Epithelial cell of esophagus (primary cell): ENCODE results near the gene RASD2.

Experiments used
- DNase-seq: peaks from one replicate; pipeline ENCODE4 v3.0.0; 2010; ENCODE audit warnings: low read depth
- H3K4me3 ChIP-seq: 2 replicates; pipeline ENCODE4 v1.5.1; 2011; ENCODE audit warnings: mild to moderate bottlenecking, low read length, control low read depth
- TF ChIP-seq, protein P1 (sequence below): IDR thresholded peaks from 2 replicates; pipeline ENCODE4 v1.5.1; 2011; ENCODE audit warnings: low read depth, mild to moderate bottlenecking, low read length, control low read depth, inconsistent platforms; ENCODE audit not compliant: insufficient read depth; ENCODE audit errors: missing control alignments

The RASD2 gene

DNA sequence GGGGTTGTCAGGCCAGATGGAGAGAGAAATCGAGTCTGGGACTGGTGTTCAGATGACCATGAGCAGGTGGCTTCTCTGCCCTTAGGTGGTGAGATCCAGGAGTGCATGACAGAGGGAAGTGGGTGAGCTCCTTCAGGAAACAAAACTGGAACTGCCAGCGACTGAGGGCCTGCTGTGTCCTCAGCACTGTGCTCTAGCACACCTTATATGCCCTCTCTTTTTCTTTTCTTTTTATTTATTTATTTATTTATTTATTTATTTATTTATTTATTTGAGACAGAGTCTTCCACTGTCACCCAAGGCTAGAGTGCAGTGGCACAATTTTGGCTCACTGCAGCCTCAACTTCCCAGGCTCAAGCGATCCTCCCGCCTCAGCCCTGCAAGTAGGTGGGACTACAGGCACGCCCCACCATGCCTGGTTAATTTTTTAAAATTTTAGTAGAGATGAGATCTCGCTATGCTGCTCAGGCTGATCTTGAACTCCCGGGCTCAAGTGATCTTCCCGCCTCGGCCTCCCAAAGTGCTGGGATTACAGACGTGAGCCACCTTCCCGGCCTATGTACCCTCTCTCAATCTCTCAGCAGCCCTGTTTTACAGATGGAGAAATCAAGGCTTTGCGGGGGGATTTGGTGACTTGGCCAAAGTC lies 14.8 kb upstream of the RASD2 start:
- H3K4me3 ChIP-seq = no peak overlapping the region
- TF ChIP-seq, protein P1, sequence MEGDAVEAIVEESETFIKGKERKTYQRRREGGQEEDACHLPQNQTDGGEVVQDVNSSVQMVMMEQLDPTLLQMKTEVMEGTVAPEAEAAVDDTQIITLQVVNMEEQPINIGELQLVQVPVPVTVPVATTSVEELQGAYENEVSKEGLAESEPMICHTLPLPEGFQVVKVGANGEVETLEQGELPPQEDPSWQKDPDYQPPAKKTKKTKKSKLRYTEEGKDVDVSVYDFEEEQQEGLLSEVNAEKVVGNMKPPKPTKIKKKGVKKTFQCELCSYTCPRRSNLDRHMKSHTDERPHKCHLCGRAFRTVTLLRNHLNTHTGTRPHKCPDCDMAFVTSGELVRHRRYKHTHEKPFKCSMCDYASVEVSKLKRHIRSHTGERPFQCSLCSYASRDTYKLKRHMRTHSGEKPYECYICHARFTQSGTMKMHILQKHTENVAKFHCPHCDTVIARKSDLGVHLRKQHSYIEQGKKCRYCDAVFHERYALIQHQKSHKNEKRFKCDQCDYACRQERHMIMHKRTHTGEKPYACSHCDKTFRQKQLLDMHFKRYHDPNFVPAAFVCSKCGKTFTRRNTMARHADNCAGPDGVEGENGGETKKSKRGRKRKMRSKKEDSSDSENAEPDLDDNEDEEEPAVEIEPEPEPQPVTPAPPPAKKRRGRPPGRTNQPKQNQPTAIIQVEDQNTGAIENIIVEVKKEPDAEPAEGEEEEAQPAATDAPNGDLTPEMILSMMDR = no peak
- no peak for DNase-seq

DNA sequence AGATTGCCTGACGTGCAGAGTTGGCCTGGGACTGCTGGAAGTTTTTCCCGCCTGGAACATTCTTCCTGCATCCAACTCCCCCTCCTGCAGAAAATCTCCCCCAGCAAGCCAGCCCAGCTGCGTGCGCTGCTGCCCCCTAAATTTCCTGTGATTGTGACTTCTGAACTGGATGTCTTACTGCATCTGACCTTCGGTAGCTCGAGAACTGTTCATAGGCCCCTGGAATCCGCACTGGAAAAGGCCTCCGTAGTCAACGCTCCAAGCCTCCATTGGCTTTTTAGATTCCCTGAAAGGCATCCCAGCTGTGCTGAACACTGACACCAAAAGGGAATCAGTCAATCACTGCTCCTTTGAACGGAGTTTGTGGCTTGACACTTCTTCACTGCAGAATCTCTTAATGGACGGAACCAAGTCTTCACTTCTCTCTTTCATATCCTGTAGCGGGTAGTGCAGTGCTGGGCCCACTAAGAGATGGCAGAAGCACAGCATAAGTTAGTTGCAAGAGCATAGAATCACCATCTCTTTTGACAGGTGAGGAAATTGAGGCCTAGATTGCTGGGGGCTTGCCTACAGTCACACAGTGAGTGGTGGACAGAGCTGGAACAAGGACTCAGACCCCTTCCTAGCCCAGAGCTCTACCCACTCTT lies 14.2 kb upstream of the RASD2 start:
- DNase-seq = no peak
- TF ChIP-seq, protein P1 = no peak
- H3K4me3 ChIP-seq = no peak overlapping the region

DNA sequence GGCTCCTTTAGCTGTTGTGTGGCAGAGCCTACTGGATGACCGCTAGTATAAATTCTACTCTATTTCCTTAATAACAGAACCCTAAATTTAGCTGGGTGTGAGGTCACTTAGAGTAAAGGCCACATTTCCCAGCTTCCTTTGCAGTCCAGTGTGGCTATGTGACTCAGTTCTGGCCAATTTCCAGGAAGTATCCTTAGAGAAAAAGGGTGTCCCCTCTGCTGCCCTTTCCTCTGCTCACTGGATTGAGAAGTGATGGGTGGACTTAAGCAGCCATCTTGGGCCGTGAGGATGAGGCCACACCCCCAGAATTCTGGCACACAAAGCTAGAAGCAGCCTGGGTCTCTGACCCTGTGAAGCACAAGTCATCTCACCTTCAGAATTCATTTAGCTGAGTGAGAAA lies 11.7 kb upstream of the RASD2 start:
- TF ChIP-seq, protein P1 = no peak
- DNase-seq = no peak
- no peak overlapping the region for H3K4me3 ChIP-seq

DNA sequence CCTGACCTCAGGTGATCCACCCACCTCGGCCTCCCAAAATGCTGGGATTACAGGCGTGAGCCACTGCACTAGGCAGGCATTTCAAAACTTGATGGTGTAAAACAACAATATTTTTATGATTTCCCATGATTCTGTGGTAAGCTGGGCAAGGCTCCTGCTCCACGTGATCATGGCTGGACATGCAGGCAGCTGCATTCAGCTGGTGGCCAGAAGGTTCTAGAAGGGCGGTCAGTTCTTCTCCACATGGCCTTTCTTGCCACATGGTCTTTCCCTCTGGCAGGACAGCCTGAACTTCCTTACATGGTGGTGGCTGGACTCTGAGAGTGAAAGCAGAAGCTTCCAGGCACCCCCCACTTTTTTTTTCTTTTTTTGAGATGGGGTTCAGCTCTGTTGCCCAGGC lies 9.9 kb upstream of the RASD2 start:
- TF ChIP-seq, protein P1 = no peak
- no peak overlapping the region for H3K4me3 ChIP-seq
- DNase-seq = no peak

DNA sequence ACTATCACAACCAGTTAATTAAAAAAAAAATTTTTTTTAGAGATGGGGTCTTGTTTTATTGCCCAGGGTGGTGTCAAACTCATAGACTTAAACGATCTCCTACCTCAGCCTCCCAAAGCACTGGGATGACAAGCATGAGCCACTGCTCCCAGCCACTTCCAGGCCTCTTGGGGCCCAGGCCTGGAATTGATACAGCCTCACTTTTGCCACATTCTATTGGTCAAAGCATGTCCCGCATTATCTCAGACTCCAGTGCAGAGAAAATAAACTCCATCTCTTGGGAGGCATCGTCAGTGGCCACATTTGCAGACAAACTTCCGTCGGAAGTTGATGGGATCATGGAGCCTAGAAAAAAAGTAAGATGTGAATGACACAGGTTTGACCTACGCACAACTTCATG lies 9.4 kb upstream of the RASD2 start:
- TF ChIP-seq, protein P1 = no peak
- DNase-seq = no peak
- no peak overlapping the region for H3K4me3 ChIP-seq

DNA sequence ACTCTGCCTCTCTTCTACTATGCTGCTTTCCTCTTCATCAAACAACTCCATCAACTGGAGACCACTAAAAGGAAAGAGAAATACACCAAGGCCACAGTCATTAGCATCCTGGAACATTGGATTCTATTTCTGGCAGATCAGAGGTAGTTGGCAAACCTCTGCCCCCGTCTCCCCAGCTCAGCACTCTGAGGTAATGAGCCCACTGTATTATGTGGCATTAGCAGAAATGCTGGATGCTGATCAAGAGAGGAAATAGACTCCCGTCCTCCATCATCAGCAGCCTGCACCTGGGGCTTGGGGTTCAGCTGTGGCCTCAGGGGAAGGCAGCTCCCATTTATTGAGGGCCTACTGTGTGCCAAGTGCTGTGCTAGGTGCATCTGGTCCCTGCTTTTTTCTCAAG lies 9.0 kb upstream of the RASD2 start:
- no peak for DNase-seq
- TF ChIP-seq, protein P1 = no peak
- no peak overlapping the region for H3K4me3 ChIP-seq
